ENCODE measurements around the gene MEGF6. TPM values are rescaled to one million over a fixed set of nuclear protein-coding genes. Genes with fewer than 3 reads are reported as not detected.

Gene MEGF6
- total and polyA plus RNA-seq, 12 donors, result 1.8 to 14.1 (median 7.0) TPM

GRCh38 chr1:3480369-3480719 is 131.0 kb downstream of the MEGF6 start:
- no peak overlapping the region for H3K4me3 ChIP-seq
- no peak for DNase-seq

GRCh38 chr1:3479511-3480368 is 131.6 kb downstream of the MEGF6 start:
- DNase-seq, result no peak
- no peak for TF ChIP-seq CTCF (IDR thresholded peaks at IDR 0.05)
- intact Hi-C loops (cut with DNase I), result loop anchor here in 1 of 10 donors (5.0 kb wide), 1 partner anchor 32 kb away; no protein-coding TSS in a partner anchor
- Histone ChIP-seq H3K36me3 (no peaks in the 10 kb centered on the region), H3K9me3 (no peaks in the 10 kb centered on the region), H3K27ac (no peak overlapping the region), H3K27me3 (peaks cover 0 to 13% (median 0%) of the 10 kb centered on the region in 7 donors), H3K4me3 (no peak overlapping the region), H3K4me1 (no peaks in the 10 kb centered on the region)
- WGBS, 2 donors, result 78 to 82% methylated on average over 30 of the region's 30 CpGs
- ATAC-seq, result no peak

More at GRCh38 chr1:3480369-3480719, 131.0 kb downstream of the MEGF6 start:
- Histone ChIP-seq H3K9me3 (no peaks in the 10 kb centered on the region), H3K27me3 (peaks cover 0 to 17% (median 0%) of the 10 kb centered on the region in 7 donors), H3K27ac (no peak overlapping the region), H3K4me1 (no peaks in the 10 kb centered on the region), H3K36me3 (no peaks in the 10 kb centered on the region)
- no peak for TF ChIP-seq CTCF (IDR thresholded peaks at IDR 0.05)
- intact Hi-C loops (cut with DNase I), result loop anchor here in 1 of 10 donors (5.0 kb wide), 1 partner anchor 33 kb away; no protein-coding TSS in a partner anchor
- WGBS, 2 donors, result 79 to 80% methylated on average over 21 of the region's 21 CpGs
- no peak for ATAC-seq

- intact Hi-C loops (cut with DNase I), result no loop called here
- DNase-seq, result no peak
- no peak overlapping the region for H3K4me3 ChIP-seq
- no peak overlapping the region for H3K27ac ChIP-seq
- no peak for TF ChIP-seq CTCF (IDR thresholded peaks at IDR 0.05)
- 78 to 79% methylated on average over 24 of the region's 24 CpGs for WGBS, 2 donors
- no peaks in the 10 kb centered on the region for H3K9me3 ChIP-seq
- no peak for ATAC-seq
- no peaks in the 10 kb centered on the region for H3K36me3 ChIP-seq
- no peaks in the 10 kb centered on the region for H3K4me1 ChIP-seq
- H3K27me3 ChIP-seq, result peaks cover 0 to 4% (median 0%) of the 10 kb centered on the region in 7 donors
Observed at GRCh38 chr1:3478187-3478586, 133.1 kb downstream of the MEGF6 start.

GRCh38 chr1:3477241-3477995 is 133.9 kb downstream of the MEGF6 start:
- intact Hi-C loops (cut with DNase I), result no loop called here
- TF ChIP-seq CTCF (IDR thresholded peaks at IDR 0.05), result no peak
- peaks cover 0 to 2% (median 0%) of the 10 kb centered on the region in 7 donors for H3K27me3 ChIP-seq
- H3K27ac ChIP-seq, result no peak overlapping the region
- no peaks in the 10 kb centered on the region for H3K4me1 ChIP-seq
- H3K4me3 ChIP-seq, result no peak overlapping the region
- DNase-seq, result no peak
- 66 to 67% methylated on average over 25 to 28 of the region's 28 CpGs for WGBS, 2 donors
- H3K9me3 ChIP-seq, result no peaks in the 10 kb centered on the region
- no peaks in the 10 kb centered on the region for H3K36me3 ChIP-seq
- ATAC-seq, result no peak
